Endothelial cell of umbilical vein (primary cell): Measurements from ENCODE around the gene NDUFS5. TPM values are rescaled to one million over a fixed set of nuclear protein-coding genes. Genes with fewer than 3 reads are reported as not detected.

Experiments
- BruUV-seq: library from RNA; stranded (reverse); fragments of 400-500 nt; replicated peaks from 2 replicates; lab custom pipeline; 2021; lab: Mats Ljungman, UMichigan
- CTCF ChIA-PET: fragments of 300-600, 350-600 bp; sonication (Branson Sonifier 250); formaldehyde crosslinking; loops from one replicate; lab custom pipeline; 2021; ENCODE audit warnings: antibody characterized with exemption, inconsistent platforms; lab: Charles Lee
- POLR2A ChIA-PET: fragments of 300-600, 350-600 bp; sonication (Branson Sonifier 250); formaldehyde crosslinking; loops from one replicate; lab custom pipeline; 2021; ENCODE audit warnings: antibody characterized with exemption, inconsistent platforms; lab: Charles Lee
- DNase-seq: peaks from one replicate; pipeline ENCODE4 v3.0.0-alpha.2; 2011; ENCODE audit warnings: low read depth, low spot score
- FAIRE-seq: peaks from 2 replicates; lab custom pipeline; 2011; peaks lifted over from hg19 to GRCh38; lab: Jason Lieb, UNC
- H2AFZ ChIP-seq: 2 replicates; pipeline ENCODE4 v1.6.0; 2012; ENCODE audit warnings: low read depth, low read length, control low read depth, inconsistent platforms
- H3K27ac ChIP-seq: 2 replicates; pipeline ENCODE4 v1.5.1; 2011; ENCODE audit warnings: low read depth, mild to moderate bottlenecking, control low read depth, low read length, moderate library complexity; ENCODE audit not compliant: insufficient read depth
- H3K27me3 ChIP-seq, 2 experiments: 2 replicates each; pipeline versions ENCODE4 v1.6.0 to v1.6.1; 2011; ENCODE audit warnings: low read length in 2 of 2, mixed read lengths in 1 of 2; ENCODE audit not compliant: control insufficient read depth in 2 of 2, insufficient read depth in 2 of 2
- H3K36me3 ChIP-seq, 2 experiments: 2 replicates in 1 of 2; 3 replicates in 1 of 2; pipeline ENCODE4 v1.5.1; 2011; ENCODE audit warnings: low read length in 2 of 2, mild to moderate bottlenecking in 1 of 2, moderate library complexity in 1 of 2; ENCODE audit not compliant: control insufficient read depth in 2 of 2, insufficient read depth in 2 of 2; ENCODE audit errors: extremely low read depth in 1 of 2
- H3K4me1 ChIP-seq: 3 replicates; pipeline ENCODE4 v1.5.1; 2011; ENCODE audit warnings: mild to moderate bottlenecking, low read length; ENCODE audit not compliant: control insufficient read depth, insufficient read depth; ENCODE audit errors: extremely low read depth
- H3K4me2 ChIP-seq: 2 replicates; pipeline ENCODE4 v1.6.1; 2011; ENCODE audit warnings: low read length, control low read depth, mixed read lengths; ENCODE audit not compliant: insufficient read depth
- H3K4me3 ChIP-seq, 3 experiments: fragments of 200-600 bp in 1 of 3; sonication (generic), shearing (Covaris generic) in 1 of 3; replicated peaks in 1 of 3; 2 replicates each; pipeline ENCODE4 v1.5.1; 2011 to 2016; ENCODE audit warnings: control low read depth in 3 of 3, low read length in 3 of 3, mild to moderate bottlenecking in 2 of 3, inconsistent platforms in 1 of 3, low read depth in 1 of 3, moderate library complexity in 1 of 3; ENCODE audit not compliant: insufficient read depth in 1 of 3
- H3K79me2 ChIP-seq: 2 replicates; pipeline ENCODE4 v1.6.0; 2012; ENCODE audit warnings: low read length, inconsistent platforms; ENCODE audit not compliant: control insufficient read depth, insufficient read depth
- H3K9ac ChIP-seq: replicated peaks from 2 replicates; pipeline ENCODE3; 2011; ENCODE audit warnings: low read length, control low read depth; ENCODE audit not compliant: insufficient read depth; ENCODE audit errors: extremely low read depth
- H3K9me1 ChIP-seq: replicated peaks from 3 replicates; pipeline ENCODE4 v1.6.0; 2011; ENCODE audit warnings: mild to moderate bottlenecking, low read length; ENCODE audit not compliant: control insufficient read depth, insufficient read depth; ENCODE audit errors: extremely low read depth
- H3K9me3 ChIP-seq: replicated peaks from 2 replicates; pipeline ENCODE4 v1.5.1; 2012; ENCODE audit warnings: low read length, inconsistent platforms; ENCODE audit not compliant: control insufficient read depth, insufficient read depth
- H4K20me1 ChIP-seq: replicated peaks from 2 replicates; pipeline ENCODE3; 2011; ENCODE audit warnings: mild to moderate bottlenecking, low read length; ENCODE audit not compliant: control insufficient read depth, insufficient read depth; ENCODE audit errors: extremely low read depth
- CTCF ChIP-seq, 2 donors: IDR thresholded peaks; 1 replicate in 1 of 2; 2 replicates in 1 of 2; pipeline ENCODE4 v1.5.1; 2011; ENCODE audit warnings: low read length in 2 of 2, mild to moderate bottlenecking in 2 of 2, moderate library complexity in 2 of 2, control low read depth in 1 of 2, inconsistent platforms in 1 of 2, low read depth in 1 of 2; ENCODE audit not compliant: insufficient read depth in 1 of 2; ENCODE audit errors: extremely low read depth in 1 of 2
- EZH2 ChIP-seq: IDR thresholded peaks from 2 replicates; pipeline ENCODE4 v1.6.1; 2012; ENCODE audit warnings: borderline replicate concordance, low read depth, mild to moderate bottlenecking, moderate library complexity, low read length, inconsistent platforms; ENCODE audit not compliant: severe bottlenecking
- FOS ChIP-seq: IDR thresholded peaks from 2 replicates; pipeline ENCODE4 v1.6.1; 2011; ENCODE audit warnings: mild to moderate bottlenecking, low read length, moderate library complexity, borderline replicate concordance; ENCODE audit not compliant: insufficient read depth
- GATA2 ChIP-seq: IDR thresholded peaks from 2 replicates; pipeline ENCODE4 v1.7.0; 2011; ENCODE audit warnings: low read depth, mild to moderate bottlenecking, moderate library complexity, mixed read lengths, low read length; ENCODE audit not compliant: insufficient read length, insufficient read depth
- JUN ChIP-seq: IDR thresholded peaks from 2 replicates; pipeline ENCODE4 v1.6.1; 2011; ENCODE audit warnings: borderline replicate concordance, low read depth; ENCODE audit not compliant: insufficient read length, insufficient read depth
- MYC ChIP-seq: IDR thresholded peaks from one replicate; pipeline ENCODE4 v1.6.1; 2011; ENCODE audit warnings: mild to moderate bottlenecking, low read depth, low read length
- POLR2A ChIP-seq: IDR thresholded peaks from 2 replicates; pipeline ENCODE4 v1.6.1; 2012; ENCODE audit warnings: low read depth, mild to moderate bottlenecking, control low read depth, low read length
- POLR2AphosphoS5 ChIP-seq: IDR thresholded peaks from 2 replicates; pipeline ENCODE4 v1.6.1; 2012; ENCODE audit warnings: low read depth, mild to moderate bottlenecking, control low read depth, low read length, moderate library complexity; ENCODE audit not compliant: insufficient read depth
- dilution Hi-C: fragments of 300-500 bp; cut with MboI; formaldehyde crosslinking; loops from one replicate; pipeline ENCODE4 v1.15.0; 2019; ENCODE audit warnings: low sequenced_read_pairs; ENCODE audit not compliant: extremely low pct_ligation_motif_present
- intact Hi-C: fragments of 100-400 bp; cut with micrococcal nuclease; formaldehyde crosslinking; loops from one replicate; pipeline ENCODE4 v1.10.0; 2022
- polyA plus RNA-seq, 4 experiments: library from polyadenylated mRNA; depleted of rRNA in 3 of 4; stranded (reverse) in 3 of 4; unstranded in 1 of 4; fragments of >200 nt; gene quantifications; 2 replicates each; pipeline versions ENCODE4 v1.2.1 to v1.2.3, GENCODE V29; 2011 to 2012; ENCODE audit warnings: missing spikeins in 1 of 4
- total RNA-seq: library from RNA; stranded (reverse); gene quantifications from 2 replicates; pipeline ENCODE4 v1.2.3, GENCODE V29; 2021
- TF ChIP-seq, protein P1 (sequence below): IDR thresholded peaks from 2 replicates; pipeline ENCODE4 v1.6.1; 2011; ENCODE audit not compliant: insufficient read depth, insufficient read length

The NDUFS5 gene
- total and polyA plus RNA-seq, 2 donors (not counting 3 experiments of a cell fraction or from before 2014, with no cell fraction given), result 327 to 710 TPM

- dilution Hi-C loops (no loop called here), intact Hi-C loops (no loop called here)
- TF ChIP-seq MYC (no peak), FOS (no peak), JUN (no peak), EZH2 (no peak), POLR2A (no peak), GATA2 (no peak), POLR2AphosphoS5 (no peak), CTCF (IDR thresholded peaks at IDR 0.05; ENCODE audit: extremely low read depth in 1 of 2, insufficient read depth in 1 of 2, low read depth in 1 of 2, low read length in 2 of 2) (no peak)
- TF ChIP-seq, protein P1, sequence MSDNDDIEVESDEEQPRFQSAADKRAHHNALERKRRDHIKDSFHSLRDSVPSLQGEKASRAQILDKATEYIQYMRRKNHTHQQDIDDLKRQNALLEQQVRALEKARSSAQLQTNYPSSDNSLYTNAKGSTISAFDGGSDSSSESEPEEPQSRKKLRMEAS, result no peak
- Histone ChIP-seq H3K36me3 (peaks cover 0 to 2% of the 10 kb centered on the region in 2 experiments), H3K4me2 (no peak overlapping the region), H3K9ac (no peak overlapping the region), H3K79me2 (no peaks in the 10 kb centered on the region), H3K9me1 (no peaks in the 10 kb centered on the region), H4K20me1 (no peaks in the 10 kb centered on the region), H2AFZ (no peak overlapping the region), H3K9me3 (no peaks in the 10 kb centered on the region), H3K4me1 (no peaks in the 10 kb centered on the region), H3K4me3 (no peak overlapping the region), H3K27ac (no peak overlapping the region), H3K27me3 (no peaks in the 10 kb centered on the region)
- DNase-seq (no peak), FAIRE-seq (no peak)
- POLR2A ChIA-PET, result no interaction called here
- CTCF ChIA-PET, result no interaction called here
- BruUV-seq, result no TSS peak
These were observed 9.5 kb upstream of the NDUFS5 start for GRCh38 chr1:39016604-39017171.
